HCT116 (cell line): ENCODE results near the gene BIRC6. TPM values are rescaled to one million over a fixed set of nuclear protein-coding genes. Genes with fewer than 3 reads are reported as not detected.

Experiments used
- ATAC-seq: fragments of 200-7000 bp; cut with Tn5 transposase; 2 replicates; pipeline ENCODE4 v1.9.1; 2020; ENCODE audit warnings: mild to moderate bottlenecking, moderate library complexity
- BruUV-seq: library from RNA; stranded (reverse); fragments of 400-500 nt; replicated peaks from 2 replicates; lab custom pipeline; 2021; lab: Mats Ljungman, UMichigan
- CTCF ChIA-PET: fragments of 300-600 bp; sonication (Branson Sonifier 250); formaldehyde crosslinking; loops from one replicate; lab custom pipeline; 2021; ENCODE audit warnings: antibody characterized with exemption; lab: Charles Lee
- POLR2A ChIA-PET: fragments of 300-600, 350-600 bp; sonication (Branson Sonifier 250); formaldehyde crosslinking; loops from one replicate; lab custom pipeline; 2021; ENCODE audit warnings: antibody characterized with exemption; lab: Charles Lee
- RAD21 ChIA-PET, 2 experiments: fragments of 300-600 bp; sonication (Branson Sonifier 250); formaldehyde crosslinking; loops; one replicate each; lab custom pipeline; 2023; ENCODE audit warnings: low total read pairs in 2 of 2; ENCODE audit not compliant: uncharacterized antibody in 2 of 2, unreplicated experiment in 2 of 2, low non-redundant PET in 1 of 2; lab: Charles Lee
- DNase-seq: peaks from one replicate; pipeline ENCODE4 v3.0.0-alpha.2; 2010; ENCODE audit warnings: low read depth, low spot score
- H2AFZ ChIP-seq: fragments of 200-600 bp; shearing (Covaris generic), sonication (generic); 2 replicates; pipeline ENCODE4 v1.6.1; 2017; ENCODE audit warnings: low read depth, mixed run types, mixed read lengths, antibody characterized with exemption, low read length; ENCODE audit not compliant: poor library complexity, severe bottlenecking
- H3K27ac ChIP-seq: 2 replicates; pipeline ENCODE4 v1.5.1; 2012; ENCODE audit warnings: low read depth, low read length
- H3K27me3 ChIP-seq: fragments of 200-600 bp; sonication (generic); 2 replicates; pipeline ENCODE4 v1.6.1; 2016; ENCODE audit warnings: mixed run types, low read length, mixed read lengths; ENCODE audit not compliant: insufficient read depth
- H3K36me3 ChIP-seq, 2 experiments: fragments of 200-500 bp in 1 of 2; fragments of 200-600 bp in 1 of 2; sonication (Bioruptor generic) in 1 of 2; sonication (generic) in 1 of 2; 2 replicates each; pipeline versions ENCODE4 v1.5.1 to v1.6.1; 2014 to 2016; ENCODE audit warnings: low read length in 2 of 2, inconsistent platforms in 1 of 2, mixed read lengths in 1 of 2, mixed run types in 1 of 2; ENCODE audit not compliant: insufficient read depth in 2 of 2, control insufficient read depth in 1 of 2
- H3K4me1 ChIP-seq, 2 experiments: fragments of 200-600 bp in 1 of 2; sonication (generic) in 1 of 2; 2 replicates each; pipeline versions ENCODE4 v1.5.1 to v1.6.1; 2012 to 2017; ENCODE audit warnings: low read length in 2 of 2, inconsistent platforms in 1 of 2, mild to moderate bottlenecking in 1 of 2, mixed read lengths in 1 of 2, mixed run types in 1 of 2, moderate library complexity in 1 of 2; ENCODE audit not compliant: insufficient read depth in 2 of 2, control insufficient read depth in 1 of 2
- H3K4me2 ChIP-seq: fragments of 200-600 bp; sonication (generic); 2 replicates; pipeline ENCODE4 v1.6.1; 2017; ENCODE audit warnings: mixed run types, low read length, mixed read lengths
- H3K4me3 ChIP-seq, 2 experiments: fragments of 200-600 bp in 1 of 2; sonication (generic) in 1 of 2; replicated peaks in 1 of 2; 2 replicates each; pipeline ENCODE4 v1.5.1; 2011 to 2016; ENCODE audit warnings: low read length in 2 of 2, control low read depth in 1 of 2, low read depth in 1 of 2, mild to moderate bottlenecking in 1 of 2, mixed read lengths in 1 of 2, mixed run types in 1 of 2
- H3K79me2 ChIP-seq: fragments of 200-600 bp; sonication (generic); 2 replicates; pipeline ENCODE4 v1.6.1; 2017; ENCODE audit warnings: mild to moderate bottlenecking, mixed run types, low read length, moderate library complexity, mixed read lengths; ENCODE audit not compliant: insufficient read depth
- H3K9ac ChIP-seq: fragments of 200-600 bp; sonication (generic); 2 replicates; pipeline ENCODE4 v1.6.1; 2016; ENCODE audit warnings: low read length, mixed read lengths
- H3K9me2 ChIP-seq: fragments of 200-600 bp; sonication (generic), shearing (Covaris generic); 2 replicates; pipeline ENCODE4 v1.6.1; 2017; ENCODE audit warnings: mixed run types, mild to moderate bottlenecking, moderate library complexity; ENCODE audit not compliant: insufficient read depth
- H3K9me3 ChIP-seq, 2 experiments: fragments of 200-500 bp in 1 of 2; fragments of 200-600 bp in 1 of 2; sonication (Bioruptor generic) in 1 of 2; sonication (generic) in 1 of 2; 2 replicates each; pipeline ENCODE4 v1.6.1; 2014 to 2017; ENCODE audit warnings: low read length in 2 of 2, mixed read lengths in 2 of 2, inconsistent platforms in 1 of 2, low read depth in 1 of 2, mild to moderate bottlenecking in 1 of 2, mixed run types in 1 of 2, moderate library complexity in 1 of 2; ENCODE audit not compliant: control insufficient read depth in 1 of 2, insufficient read depth in 1 of 2
- H4K20me1 ChIP-seq: fragments of 200-600 bp; sonication (generic), shearing (Covaris generic); 2 replicates; pipeline ENCODE4 v1.6.1; 2017; ENCODE audit warnings: mixed run types, mild to moderate bottlenecking, moderate library complexity; ENCODE audit not compliant: insufficient read depth
- CBX3 ChIP-seq: IDR thresholded peaks from 2 replicates; pipeline ENCODE4 v1.6.1; 2012; ENCODE audit warnings: low read depth
- CTCF ChIP-seq, 3 experiments: fragments of 200-600 bp in 1 of 3; sonication (generic) in 1 of 3; IDR thresholded peaks in 2 of 3; conservative IDR thresholded peaks in 1 of 3; 2 replicates each; pipeline ENCODE4 v1.5.1; 2012 to 2017; ENCODE audit warnings: low read depth in 2 of 3, low read length in 2 of 3, antibody characterized with exemption in 1 of 3, borderline replicate concordance in 1 of 3, control low read depth in 1 of 3, mild to moderate bottlenecking in 1 of 3, mixed read lengths in 1 of 3, mixed run types in 1 of 3, moderate library complexity in 1 of 3; ENCODE audit not compliant: insufficient read depth in 1 of 3
- ELF1 ChIP-seq: IDR thresholded peaks from 2 replicates; pipeline ENCODE4 v1.6.1; 2012; ENCODE audit warnings: low read depth, borderline replicate concordance
- EZH2phosphoT487 ChIP-seq: fragments of 200-600 bp; IDR thresholded peaks from 2 replicates; pipeline ENCODE4 v1.6.1; 2018; ENCODE audit warnings: antibody characterized with exemption, borderline replicate concordance
- FOSL1 ChIP-seq: IDR thresholded peaks from 2 replicates; pipeline ENCODE4 v1.6.1; 2012; ENCODE audit warnings: low read depth
- MAX ChIP-seq: IDR thresholded peaks from 2 replicates; pipeline ENCODE4 v1.6.1; 2012
- POLR2A ChIP-seq: IDR thresholded peaks from 2 replicates; pipeline ENCODE4 v1.7.0; 2011; ENCODE audit warnings: borderline replicate concordance; ENCODE audit not compliant: insufficient read depth, insufficient read length; ENCODE audit errors: extremely low read depth
- POLR2AphosphoS5 ChIP-seq: IDR thresholded peaks from 2 replicates; pipeline ENCODE4 v1.6.1; 2011; ENCODE audit warnings: mild to moderate bottlenecking, low read depth, low read length, moderate library complexity
- REST ChIP-seq: IDR thresholded peaks from 2 replicates; pipeline ENCODE4 v1.6.1; 2012; ENCODE audit warnings: low read depth
- SIN3A ChIP-seq: IDR thresholded peaks from 2 replicates; pipeline ENCODE4 v1.6.1; 2012; ENCODE audit warnings: low read depth
- intact Hi-C: fragments of 100-400 bp; cut with micrococcal nuclease; formaldehyde crosslinking; loops from 2 replicates; pipeline ENCODE4 v1.10.0; 2022
- total RNA-seq: library from RNA; stranded (reverse); gene quantifications from one replicate; pipeline ENCODE4 v1.2.1, GENCODE V29; 2021; ENCODE audit not compliant: unreplicated experiment

Gene BIRC6
- total RNA-seq, 1 experiment from 2014 or later = 60.7 TPM

- H3K27me3 ChIP-seq = no peaks in the 10 kb centered on the region
- no peak overlapping the region for H3K4me2 ChIP-seq
- no peak for DNase-seq
- H3K27ac ChIP-seq = no peak overlapping the region
- no peak overlapping the region for H3K4me3 ChIP-seq
- ChIA-PET RAD21 (no interaction called here), CTCF (no interaction called here), POLR2A (no interaction called here)
- H3K79me2 ChIP-seq = 0 out of 2 replicates have a peak, but pooled peaks cover 3% of the 10 kb centered on the region
- no peak for ATAC-seq
- peaks cover 8 to 11% of the 10 kb centered on the region in 2 experiments; a peak in 3 of 4 replicates for H3K36me3 ChIP-seq
- no peaks in the 10 kb centered on the region for H3K4me1 ChIP-seq
- no peaks in the 10 kb centered on the region for H3K9me2 ChIP-seq
- peaks cover 4% of the 10 kb centered on the region; the same call in 1 of the 2 replicates for H4K20me1 ChIP-seq
- no peaks in the 10 kb centered on the region for H3K9me3 ChIP-seq
- H2AFZ ChIP-seq = no peak overlapping the region
- TF ChIP-seq CTCF (IDR thresholded peaks at IDR 0.05 in 2 of 3, conservative IDR thresholded peaks at IDR 0.05 in 1 of 3; ENCODE audit: borderline replicate concordance in 1 of 3, insufficient read depth in 1 of 3, low read depth in 2 of 3, low read length in 2 of 3) = no peak
- TF ChIP-seq SIN3A = no peak
- no peak for TF ChIP-seq CBX3
- no peak for TF ChIP-seq REST
- TF ChIP-seq FOSL1 = no peak
- TF ChIP-seq EZH2phosphoT487 = no peak
- TF ChIP-seq POLR2A = no peak
- no peak for TF ChIP-seq POLR2AphosphoS5
- TF ChIP-seq ELF1 = no peak
- TF ChIP-seq MAX = no peak
- intact Hi-C loops = no loop called here
- BruUV-seq = no TSS peak
- no peak overlapping the region for H3K9ac ChIP-seq
Measured at GRCh38 chr2:32496662-32497061, 139.8 kb downstream of the BIRC6 start.
